HG03521 (cell line): Measurements from ENCODE around the gene COA7.
A peak's percentile ranks its signal among the peaks of the same experiment; 100 is the strongest.
"Not testable (repeated sequence)": the region's sequence is repeated elsewhere in the genome, so short reads cannot be mapped to it uniquely, and the experiment has no call there.

Experiments used
- ATAC-seq: cut with Tn5 transposase; IDR thresholded peaks from one replicate; pipeline ENCODE4 v1.9.1; 2021; ENCODE audit warnings: mild to moderate bottlenecking, moderate library complexity; ENCODE audit not compliant: unreplicated experiment

The COA7 gene

GRCh38 chr1:52706941-52707926 is 9.1 kb upstream of the COA7 start:
- no peak for ATAC-seq

- no peak for ATAC-seq
Observed at GRCh38 chr1:52706136-52706670, 8.1 kb upstream of the COA7 start.

GRCh38 chr1:52702886-52703787 is 5.0 kb upstream of the COA7 start:
- peak; percentile 85 for ATAC-seq

- no peak for ATAC-seq
Observed at GRCh38 chr1:52695627-52696026, 2.5 kb downstream of the COA7 start.

GRCh38 chr1:52693843-52694242 is 4.3 kb downstream of the COA7 start:
- no peak for ATAC-seq

- not testable (repeated sequence) for ATAC-seq
Observed at GRCh38 chr1:52693351-52693750, 4.8 kb downstream of the COA7 start.

GRCh38 chr1:52692697-52693096 is 5.5 kb downstream of the COA7 start:
- no peak for ATAC-seq

GRCh38 chr1:52691821-52692220 is 6.3 kb downstream of the COA7 start:
- no peak for ATAC-seq

GRCh38 chr1:52686830-52687229 is 11.3 kb downstream of the COA7 start:
- ATAC-seq: no peak

GRCh38 chr1:52686261-52686751 is 11.8 kb downstream of the COA7 start:
- ATAC-seq: peak; percentile 61

- ATAC-seq: no peak
Observed at GRCh38 chr1:52684545-52684944, 13.6 kb downstream of the COA7 start.

- no peak for ATAC-seq
Observed at GRCh38 chr1:52683367-52683940, 14.7 kb downstream of the COA7 start.

- no peak for ATAC-seq
Observed at GRCh38 chr1:52681136-52681535, 17.0 kb downstream of the COA7 start.

GRCh38 chr1:52680353-52680752 is 17.8 kb downstream of the COA7 start:
- no peak for ATAC-seq

- ATAC-seq: no peak
Observed at GRCh38 chr1:52679498-52679897, 18.6 kb downstream of the COA7 start.

- ATAC-seq: no peak
Observed at GRCh38 chr1:52679048-52679447, 19.1 kb downstream of the COA7 start.

GRCh38 chr1:52677076-52677806 is 20.9 kb downstream of the COA7 start:
- ATAC-seq: no peak

- ATAC-seq: no peak
Observed at GRCh38 chr1:52676249-52676903, 21.8 kb downstream of the COA7 start.
